Measurements from ENCODE around the gene C5orf63. TPM values are rescaled to one million over a fixed set of nuclear protein-coding genes. Genes with fewer than 3 reads are reported as not detected.

Gene C5orf63
- total RNA-seq, 1 donor from 2014 or later: 5.6 TPM

DNA sequence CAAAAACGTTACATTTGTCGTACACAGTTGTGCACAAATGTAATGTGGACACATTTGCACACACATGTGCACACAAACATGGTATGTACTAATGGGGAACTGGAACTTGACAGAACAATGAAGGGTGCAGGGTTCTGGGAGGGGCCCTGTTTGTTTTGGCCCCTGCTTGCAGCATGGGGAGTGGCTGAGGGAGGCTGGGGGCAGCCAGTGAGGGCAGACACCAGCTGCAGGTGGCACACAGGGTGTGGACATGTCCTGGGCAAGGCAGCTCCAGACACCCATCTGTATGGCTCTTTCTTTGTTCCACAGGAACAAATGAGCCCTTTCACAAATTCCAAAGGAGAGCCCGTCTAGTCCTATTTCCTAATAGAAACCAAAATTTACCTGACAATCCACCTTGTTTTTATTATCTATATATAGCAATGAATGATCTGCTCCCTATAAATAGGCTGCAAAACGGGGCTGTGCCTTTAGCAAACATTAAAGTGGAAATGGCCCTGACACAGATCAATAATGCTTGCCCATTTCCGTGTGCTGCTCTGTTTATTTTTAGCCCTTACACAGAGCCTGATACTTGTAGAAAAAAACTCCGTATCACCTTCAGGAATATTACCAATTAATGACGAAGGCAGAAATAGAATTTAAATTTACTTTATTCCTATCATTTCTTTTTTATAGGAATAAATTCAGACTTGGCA is 69.4 kb downstream of the C5orf63 start:
- Mint-ChIP-seq H3K4me3 (no peak overlapping the region), H3K27me3 (no peaks in the 10 kb centered on the region), H3K4me1 (no peaks in the 10 kb centered on the region), H3K36me3 (ENCODE audit: low read depth) (no peaks in the 10 kb centered on the region), H3K9me3 (no peaks in the 10 kb centered on the region), H3K27ac (no peak overlapping the region)
- DNase-seq: no peak
- intact Hi-C loops (cut with micrococcal nuclease): no loop called here

DNA sequence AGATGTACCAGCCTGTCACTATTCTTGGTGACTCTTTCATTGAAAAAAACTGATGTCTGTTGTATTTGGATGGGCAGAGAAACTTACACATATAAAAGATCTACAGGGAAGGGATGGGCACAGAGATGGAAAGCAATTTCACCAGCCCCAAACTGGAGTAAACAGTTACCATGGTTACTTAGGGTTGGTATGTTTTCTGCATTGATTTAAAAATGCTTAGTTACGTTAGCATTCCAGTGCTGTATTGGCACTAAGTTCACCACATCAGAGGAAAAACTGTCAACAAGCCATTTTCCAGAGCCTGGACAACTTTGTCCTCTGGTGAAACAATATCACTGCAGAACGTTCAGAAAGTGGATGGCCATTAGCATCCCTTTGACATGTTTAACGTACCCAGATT is 70.9 kb downstream of the C5orf63 start:
- DNase-seq: peak; percentile 33
- H3K4me1 Mint-ChIP-seq: no peaks in the 10 kb centered on the region
- intact Hi-C loops (cut with micrococcal nuclease): no loop called here
- no peaks in the 10 kb centered on the region for H3K36me3 Mint-ChIP-seq (ENCODE audit: low read depth)
- no peak overlapping the region for H3K27ac Mint-ChIP-seq
- H3K4me3 Mint-ChIP-seq: no peak overlapping the region
- no peaks in the 10 kb centered on the region for H3K9me3 Mint-ChIP-seq
- H3K27me3 Mint-ChIP-seq: no peaks in the 10 kb centered on the region

DNA sequence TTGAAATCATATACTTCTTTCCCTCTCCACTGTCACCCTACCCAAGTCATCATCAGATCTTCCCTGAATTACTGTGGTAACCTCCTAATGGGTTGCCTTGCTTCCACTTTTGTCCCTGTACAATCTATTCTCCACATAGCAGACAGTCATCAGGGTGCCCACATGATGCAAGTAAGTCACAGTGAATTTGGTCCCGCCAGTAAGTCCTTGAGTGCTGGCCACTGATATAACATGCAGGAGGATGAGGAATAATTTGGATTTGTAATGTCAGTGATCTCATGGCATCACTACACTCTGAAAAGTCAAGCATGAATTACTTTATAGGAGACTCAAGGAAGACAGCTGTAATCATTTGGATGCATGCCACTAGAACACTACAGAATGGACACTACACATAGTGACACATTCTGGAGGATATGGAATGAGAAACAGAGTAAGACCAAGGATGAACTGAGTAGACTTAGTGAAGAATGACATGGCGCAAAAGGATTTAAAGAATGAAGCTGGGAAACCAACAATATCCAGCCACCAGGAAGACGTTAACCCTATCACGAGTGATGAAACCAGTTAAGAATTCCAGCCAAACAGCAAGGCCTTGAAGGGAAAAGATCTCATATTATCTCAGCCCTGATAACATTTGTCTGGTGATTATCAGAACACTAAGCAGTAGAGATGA is 71.5 kb downstream of the C5orf63 start:
- no peaks in the 10 kb centered on the region for H3K36me3 Mint-ChIP-seq (ENCODE audit: low read depth)

More for the DNA sequence above, 71.5 kb downstream of the C5orf63 start:
- intact Hi-C loops (cut with micrococcal nuclease): no loop called here
- DNase-seq: peak; percentile 46
- H3K27me3 Mint-ChIP-seq: no peaks in the 10 kb centered on the region
- H3K4me3 Mint-ChIP-seq: no peak overlapping the region
- no peak overlapping the region for H3K27ac Mint-ChIP-seq
- H3K4me1 Mint-ChIP-seq: no peaks in the 10 kb centered on the region
- H3K9me3 Mint-ChIP-seq: peaks cover 4% of the 10 kb centered on the region

Other genes starting within 250 kb of the C5orf63 start
- 2.3 and 4.2 TPM in 2 replicates for gene MARCHF3, start 42.9 kb downstream of the C5orf63 start, total RNA-seq
- not detected in 2 replicates for gene MEGF10, start 217.3 kb upstream of the C5orf63 start, total RNA-seq